HEK293T (cell line): Measurements from ENCODE around the gene PLCB4.

Experiments
- ARNT ChIP-seq: fragments of 450-650 bp; IDR thresholded peaks from 2 replicates; pipeline ENCODE4 v1.6.1; 2017; ENCODE audit warnings: mild to moderate bottlenecking
- BHLHE40 ChIP-seq: fragments of 450-650 bp; IDR thresholded peaks from 2 replicates; pipeline ENCODE4 v1.6.1; 2016; ENCODE audit warnings: mild to moderate bottlenecking, moderate library complexity, borderline replicate concordance
- ELF4 ChIP-seq: fragments of 450-650 bp; IDR thresholded peaks from 2 replicates; pipeline ENCODE4 v1.6.1; 2017; ENCODE audit warnings: antibody characterized with exemption
- FOXA1 ChIP-seq: fragments of 450-650 bp; IDR thresholded peaks from 2 replicates; pipeline ENCODE4 v1.6.1; 2016; ENCODE audit warnings: mild to moderate bottlenecking
- FOXK2 ChIP-seq: fragments of 450-650 bp; IDR thresholded peaks from 2 replicates; pipeline ENCODE4 v1.6.1; 2016; ENCODE audit warnings: mild to moderate bottlenecking
- FOXM1 ChIP-seq: fragments of 450-650 bp; IDR thresholded peaks from 2 replicates; pipeline ENCODE4 v1.6.1; 2017; ENCODE audit warnings: mild to moderate bottlenecking, borderline replicate concordance
- NFRKB ChIP-seq: fragments of 450-650 bp; IDR thresholded peaks from 2 replicates; pipeline ENCODE4 v1.6.1; 2016; ENCODE audit warnings: mild to moderate bottlenecking, moderate library complexity
- SP1 ChIP-seq: fragments of 450-650 bp; IDR thresholded peaks from 2 replicates; pipeline ENCODE4 v1.6.1; 2017
- SUZ12 ChIP-seq: fragments of 450-650 bp; IDR thresholded peaks from 2 replicates; pipeline ENCODE4 v1.6.1; 2016; ENCODE audit warnings: mild to moderate bottlenecking
- TARDBP ChIP-seq: fragments of 450-650 bp; IDR thresholded peaks from 2 replicates; pipeline ENCODE4 v1.6.1; 2016
- TF ChIP-seq, protein P1 (sequence below): fragments of 450-650 bp; IDR thresholded peaks from 2 replicates; pipeline ENCODE4 v1.6.1; 2016

DNA sequence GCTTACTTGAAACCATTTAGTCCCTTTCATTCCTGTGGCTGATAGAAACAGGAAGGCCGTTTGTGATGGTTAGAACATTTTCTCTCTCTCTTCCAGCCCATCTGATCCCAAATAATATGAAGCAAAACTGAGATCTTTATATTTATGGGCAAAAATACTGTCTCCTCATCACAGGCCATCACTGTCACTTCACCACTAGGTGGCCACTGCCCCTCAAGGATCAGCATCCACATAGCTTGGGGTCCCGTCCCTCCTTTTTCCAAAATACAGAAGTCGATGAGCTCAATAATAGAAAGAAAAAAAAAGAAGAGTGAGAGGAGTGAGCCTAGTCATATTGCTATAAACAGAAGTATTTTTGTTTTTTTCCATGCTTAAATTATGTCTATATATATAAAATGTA is 399.1 kb downstream of the PLCB4 start:
- no peak for TF ChIP-seq ELF4
- TF ChIP-seq, protein P1, sequence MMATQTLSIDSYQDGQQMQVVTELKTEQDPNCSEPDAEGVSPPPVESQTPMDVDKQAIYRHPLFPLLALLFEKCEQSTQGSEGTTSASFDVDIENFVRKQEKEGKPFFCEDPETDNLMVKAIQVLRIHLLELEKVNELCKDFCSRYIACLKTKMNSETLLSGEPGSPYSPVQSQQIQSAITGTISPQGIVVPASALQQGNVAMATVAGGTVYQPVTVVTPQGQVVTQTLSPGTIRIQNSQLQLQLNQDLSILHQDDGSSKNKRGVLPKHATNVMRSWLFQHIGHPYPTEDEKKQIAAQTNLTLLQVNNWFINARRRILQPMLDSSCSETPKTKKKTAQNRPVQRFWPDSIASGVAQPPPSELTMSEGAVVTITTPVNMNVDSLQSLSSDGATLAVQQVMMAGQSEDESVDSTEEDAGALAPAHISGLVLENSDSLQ: no peak
- no peak for TF ChIP-seq NFRKB
- TF ChIP-seq FOXK2: no peak
- TF ChIP-seq BHLHE40: no peak
- TF ChIP-seq FOXA1: no peak
- TF ChIP-seq FOXM1: no peak
- TF ChIP-seq SP1: no peak
- TF ChIP-seq SUZ12: no peak
- no peak for TF ChIP-seq ARNT
- no peak for TF ChIP-seq TARDBP
